ENCODE measurements around the gene CCKAR.

DNA sequence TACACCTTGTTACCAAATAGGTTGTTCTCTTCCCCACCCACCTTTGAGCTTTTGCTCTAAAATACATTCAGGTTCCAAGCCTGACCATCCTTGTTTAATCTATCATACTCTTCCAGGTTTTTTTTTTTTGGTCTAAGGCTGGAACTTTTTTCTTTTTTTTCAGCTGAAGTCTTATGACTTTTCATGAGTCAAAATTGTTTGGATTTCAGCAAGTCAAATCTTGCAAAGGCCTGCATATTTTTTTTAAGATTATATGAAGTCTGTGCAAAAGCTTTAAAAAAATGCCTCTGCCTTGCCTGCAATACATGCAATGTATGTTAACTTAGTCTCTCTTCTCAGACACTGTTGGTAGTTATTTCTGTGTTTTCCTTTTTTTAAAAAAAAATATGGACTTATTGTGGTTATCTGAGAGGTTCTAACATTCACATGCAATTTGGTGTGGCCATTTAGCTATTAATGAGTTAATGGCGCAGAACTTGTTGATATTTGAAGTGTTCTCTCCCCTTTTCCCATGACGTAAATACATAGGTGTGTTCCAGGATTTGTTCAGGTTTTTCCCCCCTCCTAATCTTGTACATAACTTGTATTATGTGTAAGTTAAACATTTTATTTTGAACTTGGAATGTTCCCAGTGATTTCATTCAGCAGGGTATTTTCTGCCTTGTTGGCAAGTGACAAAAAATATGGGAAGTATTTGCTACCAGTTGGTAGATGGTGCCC, 58.7 kb downstream of the CCKAR start:
- TF ChIP-seq, protein P1, sequence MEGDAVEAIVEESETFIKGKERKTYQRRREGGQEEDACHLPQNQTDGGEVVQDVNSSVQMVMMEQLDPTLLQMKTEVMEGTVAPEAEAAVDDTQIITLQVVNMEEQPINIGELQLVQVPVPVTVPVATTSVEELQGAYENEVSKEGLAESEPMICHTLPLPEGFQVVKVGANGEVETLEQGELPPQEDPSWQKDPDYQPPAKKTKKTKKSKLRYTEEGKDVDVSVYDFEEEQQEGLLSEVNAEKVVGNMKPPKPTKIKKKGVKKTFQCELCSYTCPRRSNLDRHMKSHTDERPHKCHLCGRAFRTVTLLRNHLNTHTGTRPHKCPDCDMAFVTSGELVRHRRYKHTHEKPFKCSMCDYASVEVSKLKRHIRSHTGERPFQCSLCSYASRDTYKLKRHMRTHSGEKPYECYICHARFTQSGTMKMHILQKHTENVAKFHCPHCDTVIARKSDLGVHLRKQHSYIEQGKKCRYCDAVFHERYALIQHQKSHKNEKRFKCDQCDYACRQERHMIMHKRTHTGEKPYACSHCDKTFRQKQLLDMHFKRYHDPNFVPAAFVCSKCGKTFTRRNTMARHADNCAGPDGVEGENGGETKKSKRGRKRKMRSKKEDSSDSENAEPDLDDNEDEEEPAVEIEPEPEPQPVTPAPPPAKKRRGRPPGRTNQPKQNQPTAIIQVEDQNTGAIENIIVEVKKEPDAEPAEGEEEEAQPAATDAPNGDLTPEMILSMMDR (IDR thresholded peaks at IDR 0.05): no peak
- no peak for TF ChIP-seq POLR2AphosphoS5 (IDR thresholded peaks at IDR 0.05; ENCODE audit: low read depth, low read length)

All from Panc1 (cell line).